Measurements from ENCODE around the gene SP110. TPM values are rescaled to one million over a fixed set of nuclear protein-coding genes. Genes with fewer than 3 reads are reported as not detected.

SP110 gene
- total and polyA plus RNA-seq, 9 of the 15 experiments (the other 6 are each of a cell fraction or from before 2014, with no cell fraction given) = 3.6 to 11.0 (median 7.1) TPM

- no peak for TF ChIP-seq RCOR1 (IDR thresholded peaks at IDR 0.05; ENCODE audit: borderline replicate concordance in 1 of 2, low read depth in 2 of 2, low read length in 2 of 2)
- no peak for TF ChIP-seq NELFE (IDR thresholded peaks at IDR 0.05; ENCODE audit: insufficient read depth, insufficient read length)
- no peak for TF ChIP-seq KLF10 (CRISPR knock-in tag; IDR thresholded peaks at IDR 0.05)
- no peak for TF ChIP-seq ARID2 (IDR thresholded peaks at IDR 0.05)
- no peak for TF ChIP-seq SAFB2 (IDR thresholded peaks at IDR 0.05; ENCODE audit: borderline replicate concordance, low read depth, low read length, severe bottlenecking)
- TF ChIP-seq VEZF1 (CRISPR knock-in tag; IDR thresholded peaks at IDR 0.05) = no peak
- no peak for TF ChIP-seq FOXK1 (CRISPR knock-in tag; IDR thresholded peaks at IDR 0.05; ENCODE audit: borderline replicate concordance)
- TF ChIP-seq SMAD3 (CRISPR knock-in tag; conservative IDR thresholded peaks at IDR 0.05) = no peak
- TF ChIP-seq ZNF384 (IDR thresholded peaks at IDR 0.05; ENCODE audit: low read depth, low read length) = no peak
- no peak for TF ChIP-seq HSF4 (CRISPR knock-in tag; IDR thresholded peaks at IDR 0.05; ENCODE audit: borderline replicate concordance)
Measured at GRCh38 chr2:230244211-230244610, 24.4 kb upstream of the SP110 start (continued).

- H3K4me2 ChIP-seq (ENCODE audit: insufficient read depth, low read length) = no peak overlapping the region
- TF ChIP-seq ZNF511 (CRISPR knock-in tag; IDR thresholded peaks at IDR 0.05) = no peak
- no peak for TF ChIP-seq ZNF407 (IDR thresholded peaks at IDR 0.05; ENCODE audit: low read depth)
- TF ChIP-seq HDAC8 (tag; IDR thresholded peaks at IDR 0.05) = no peak
Measured at GRCh38 chr2:230234845-230235244, 15.1 kb upstream of the SP110 start.

More at GRCh38 chr2:230234845-230235244, 15.1 kb upstream of the SP110 start:
- ATAC-seq (no peak), DNase-seq (ENCODE audit: extremely low read depth in 1 of 4, low spot score in 3 of 4) (no peak), FAIRE-seq (no peak)
- Histone ChIP-seq H3K27me3 (ENCODE audit: control insufficient read depth in 2 of 2, insufficient read depth in 2 of 2, low read length in 2 of 2) (no peaks in the 10 kb centered on the region), H3K36me3 (ENCODE audit: control insufficient read depth, insufficient read depth, low read length) (no peaks in the 10 kb centered on the region), H3K4me3 (no peak overlapping the region), H3K9me3 (replicated peaks; ENCODE audit: control insufficient read depth, insufficient read depth, low read depth, low read length) (peaks cover 4% of the 10 kb centered on the region), H3K4me1 (replicated peaks in 1 of 2; ENCODE audit: control insufficient read depth in 2 of 2, insufficient read depth in 2 of 2, low read length in 2 of 2) (no peaks in the 10 kb centered on the region), H2AFZ (ENCODE audit: low read depth, low read length) (no peak overlapping the region), H3K79me2 (ENCODE audit: control insufficient read depth, insufficient read depth, low read length) (no peaks in the 10 kb centered on the region), H4K20me1 (replicated peaks; ENCODE audit: control insufficient read depth, insufficient read depth, low read length) (no peaks in the 10 kb centered on the region), H3K27ac (ENCODE audit: extremely low read depth, low read depth, low read length) (no peak overlapping the region), H3K9ac (ENCODE audit: insufficient read depth in 1 of 2, low read depth in 2 of 2, low read length in 2 of 2) (no peak overlapping the region), H3K9me1 (ENCODE audit: control insufficient read depth, insufficient read depth, low read length) (no peaks in the 10 kb centered on the region)
- intact Hi-C loops (cut with micrococcal nuclease) (no loop called here), in situ Hi-C loops (cut with MboI) (no loop called here)
- WGBS (ENCODE audit: insufficient coverage, low coverage, missing lambda C conversion rate) = 4% methylated on average over 2 of the region's 3 CpGs
- BruUV-seq (replicated peaks) = no TSS peak
- ChIA-PET CTCF (ENCODE audit: low intra/inter-chr PET ratio) (no interaction called here), POLR2A (no interaction called here)

Data from K562 (cell line).